GM15510 (cell line): ENCODE results near the gene SLC9A3.

Experiments used
- POLR2A ChIP-seq: IDR thresholded peaks from 3 replicates; pipeline ENCODE4 v1.6.1; 2011; ENCODE audit warnings: borderline replicate concordance; ENCODE audit not compliant: insufficient read length; ENCODE audit errors: extremely low read depth

SLC9A3 gene

DNA sequence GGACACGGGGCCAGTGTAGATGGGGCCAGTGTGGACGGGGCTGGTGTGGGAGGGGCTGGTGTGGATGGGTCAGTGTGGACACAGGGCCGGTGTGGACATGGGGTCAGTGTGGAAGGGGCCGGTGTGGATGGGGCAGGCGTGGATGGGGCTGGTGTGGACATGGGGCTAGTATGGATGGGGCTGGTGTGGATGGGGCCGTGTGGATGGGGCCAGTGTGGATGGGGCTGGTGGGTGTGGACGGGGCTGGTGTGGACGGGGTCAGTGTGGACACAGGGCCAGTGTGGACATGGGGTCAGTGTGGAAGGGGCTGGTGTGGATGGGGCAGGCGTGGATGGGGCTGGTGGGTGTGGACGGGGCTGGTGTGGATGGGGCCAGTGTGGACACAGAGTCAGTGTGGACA, 23.8 kb downstream of the SLC9A3 start:
- TF ChIP-seq POLR2A, result no peak

DNA sequence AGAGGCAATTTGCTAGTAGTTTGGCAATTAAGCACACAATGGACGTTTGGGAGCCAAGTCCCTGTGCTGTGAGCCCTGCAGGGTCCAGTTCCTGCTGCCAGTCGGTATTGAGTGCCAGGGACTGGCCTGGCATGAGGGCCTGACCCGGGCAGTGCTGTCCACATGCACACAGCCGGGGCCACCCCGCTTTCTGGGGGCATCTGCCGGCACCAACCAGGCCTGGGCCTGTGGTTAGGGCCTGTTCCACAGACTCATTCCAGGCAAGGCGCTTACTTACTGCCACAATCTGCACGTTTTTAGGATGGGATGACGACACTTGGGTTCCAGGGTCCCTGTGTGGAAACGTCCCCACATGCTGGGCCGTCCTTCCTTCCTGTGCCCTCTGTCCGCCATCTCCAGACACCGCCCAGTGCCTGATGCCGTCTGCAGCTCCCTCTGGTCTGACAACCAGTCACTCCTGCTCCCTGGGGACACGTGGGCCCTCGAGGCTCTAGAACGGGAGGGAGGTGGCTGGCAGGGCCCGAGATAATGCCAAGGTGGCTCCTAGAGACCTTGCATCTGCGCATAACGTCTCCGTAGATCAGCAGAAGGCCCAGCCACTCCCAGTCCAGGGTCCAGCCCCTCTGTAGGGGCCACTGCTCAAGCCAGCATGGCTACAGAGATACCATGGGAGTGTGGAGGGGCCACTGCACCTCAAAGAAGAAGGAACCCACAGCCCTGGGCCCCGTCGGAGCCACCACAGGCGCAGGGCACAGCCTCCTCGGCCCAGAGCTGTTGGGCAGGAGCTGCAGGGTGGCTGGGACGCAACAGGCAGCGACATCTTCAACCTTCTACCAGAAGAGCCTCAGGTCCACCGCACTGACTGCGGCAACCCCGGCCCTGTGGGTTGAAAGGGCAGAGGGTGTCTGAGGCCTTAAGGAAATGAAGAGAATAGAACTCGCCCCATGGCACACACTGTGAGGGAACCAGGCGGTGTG, 24.7 kb downstream of the SLC9A3 start:
- TF ChIP-seq POLR2A, result no peak

DNA sequence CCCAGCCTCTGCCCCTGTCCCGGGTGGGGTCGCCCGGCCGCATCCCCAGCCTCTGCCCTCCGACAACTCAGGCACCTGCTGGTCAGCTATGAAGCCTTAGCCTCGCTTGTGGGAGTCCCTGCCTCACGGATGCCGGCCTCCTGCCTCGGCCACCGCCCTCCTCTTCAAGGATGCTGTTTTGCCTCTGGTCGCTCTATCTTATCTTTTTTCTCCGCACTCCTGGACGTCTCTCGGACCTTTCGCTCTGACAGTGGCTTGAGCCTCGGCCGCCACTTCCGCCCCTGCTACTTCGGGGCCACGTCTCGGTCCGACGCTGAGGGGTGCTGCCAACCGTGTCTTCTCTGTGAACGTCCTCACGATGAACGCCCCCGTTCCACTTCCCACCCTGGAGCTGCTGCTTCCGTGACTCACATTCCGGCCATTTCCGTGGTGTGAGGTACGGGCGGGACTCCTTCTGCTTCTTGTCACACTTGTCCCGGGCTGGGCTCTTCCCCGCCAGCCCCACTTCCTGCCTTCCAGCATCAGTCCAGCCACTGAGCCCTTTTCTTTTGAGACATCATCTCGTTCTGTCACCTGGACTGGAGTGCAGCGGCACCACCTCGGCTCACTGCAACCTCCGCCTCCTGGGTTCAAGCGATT, 26.3 kb downstream of the SLC9A3 start:
- TF ChIP-seq POLR2A, result no peak

DNA sequence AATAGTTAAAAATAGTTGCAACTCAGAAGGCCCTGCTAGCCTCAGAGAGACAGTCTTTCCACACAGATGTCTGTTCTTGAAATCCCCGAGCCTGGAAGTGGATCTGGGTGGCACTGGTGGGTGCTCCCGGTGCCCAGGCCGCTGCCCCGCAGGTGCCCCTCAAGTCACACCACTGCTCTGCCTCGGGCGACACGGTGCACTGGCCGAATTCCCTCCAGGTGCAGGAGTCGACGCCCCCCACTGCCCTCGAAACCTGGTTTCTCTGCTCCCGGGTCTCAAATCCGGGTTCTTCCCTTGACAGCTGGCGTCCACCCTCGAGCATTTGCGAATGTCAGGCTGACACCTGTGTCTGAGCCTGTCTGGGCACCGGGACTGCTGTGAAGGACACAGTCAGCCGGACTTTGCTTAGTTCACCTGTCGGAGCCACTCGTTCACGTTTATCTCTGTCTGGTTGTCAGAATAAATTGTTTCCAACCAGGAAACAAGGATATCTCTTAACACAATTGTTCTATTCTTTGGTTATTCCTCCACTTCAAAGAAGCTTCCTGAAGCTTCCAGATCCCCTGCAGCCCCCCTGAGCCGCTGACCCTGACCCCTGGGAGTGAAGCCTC, 27.1 kb downstream of the SLC9A3 start:
- no peak for TF ChIP-seq POLR2A

DNA sequence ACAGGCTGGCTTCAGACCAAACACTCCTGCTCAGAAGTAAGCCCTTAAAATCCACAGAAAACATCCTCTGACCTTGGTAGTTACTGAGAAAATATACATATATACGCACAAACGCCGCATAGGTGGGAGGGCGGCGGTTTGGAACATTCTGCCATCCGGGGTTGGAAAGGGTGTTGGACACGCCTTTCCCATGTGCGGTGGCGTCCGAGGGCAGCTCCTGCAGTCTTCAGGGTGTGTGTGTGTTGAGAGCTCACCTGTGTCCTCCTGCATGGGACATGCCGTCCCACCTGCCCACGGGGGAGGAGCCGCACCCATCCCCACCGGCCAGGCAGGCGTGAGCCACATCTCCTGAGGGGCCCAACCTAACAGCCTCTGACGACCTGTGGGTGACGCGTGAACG, 28.2 kb downstream of the SLC9A3 start:
- no peak for TF ChIP-seq POLR2A

DNA sequence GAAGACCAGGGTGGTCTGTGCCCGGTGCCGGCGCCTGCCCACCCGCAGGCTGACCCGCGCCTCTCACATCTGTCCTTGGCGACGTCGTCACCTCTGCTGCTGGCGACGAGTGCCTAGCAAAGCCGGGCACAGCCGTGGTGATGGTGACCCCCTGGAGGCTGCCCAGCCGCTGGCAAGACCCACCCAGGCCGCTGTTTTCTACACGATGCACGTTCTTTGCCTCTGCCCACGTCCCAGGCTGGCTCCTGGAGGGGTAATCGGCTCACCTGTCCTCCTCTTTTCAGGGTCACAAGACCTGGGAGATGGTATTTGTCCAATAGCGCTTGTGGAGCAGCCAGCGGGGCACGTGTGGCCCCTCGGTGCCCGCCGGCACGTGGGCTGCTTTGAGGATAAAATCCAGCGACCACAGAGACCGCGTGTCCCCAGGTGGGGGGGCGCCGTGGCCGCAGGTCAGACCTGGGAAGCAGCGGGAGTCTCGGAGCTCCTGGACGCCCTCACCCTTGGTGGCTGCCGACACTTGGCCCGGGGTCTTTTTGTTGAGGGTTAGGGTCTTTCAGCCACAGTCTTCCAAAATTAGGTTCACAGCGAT, 29.5 kb downstream of the SLC9A3 start:
- no peak for TF ChIP-seq POLR2A

DNA sequence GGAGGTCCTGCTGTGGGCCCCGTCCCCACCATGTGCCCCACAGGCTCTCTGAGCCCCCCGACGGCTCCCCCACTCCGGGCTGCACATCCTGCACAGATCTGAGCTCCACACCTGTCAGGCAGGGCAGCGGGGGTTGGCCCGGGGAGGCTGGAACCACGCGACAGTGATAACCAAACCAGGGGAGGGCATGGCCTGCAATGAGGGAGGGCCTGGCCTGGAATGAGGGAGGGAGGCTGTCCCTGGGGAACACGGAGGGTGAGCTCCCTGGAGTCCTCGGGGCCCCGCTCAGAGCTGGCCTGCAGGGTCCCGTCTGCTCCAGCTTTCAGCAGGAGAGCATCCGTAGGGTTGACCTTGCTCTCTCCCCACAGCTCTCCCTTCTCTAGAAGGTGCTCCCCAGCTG, 30.5 kb downstream of the SLC9A3 start:
- no peak for TF ChIP-seq POLR2A

DNA sequence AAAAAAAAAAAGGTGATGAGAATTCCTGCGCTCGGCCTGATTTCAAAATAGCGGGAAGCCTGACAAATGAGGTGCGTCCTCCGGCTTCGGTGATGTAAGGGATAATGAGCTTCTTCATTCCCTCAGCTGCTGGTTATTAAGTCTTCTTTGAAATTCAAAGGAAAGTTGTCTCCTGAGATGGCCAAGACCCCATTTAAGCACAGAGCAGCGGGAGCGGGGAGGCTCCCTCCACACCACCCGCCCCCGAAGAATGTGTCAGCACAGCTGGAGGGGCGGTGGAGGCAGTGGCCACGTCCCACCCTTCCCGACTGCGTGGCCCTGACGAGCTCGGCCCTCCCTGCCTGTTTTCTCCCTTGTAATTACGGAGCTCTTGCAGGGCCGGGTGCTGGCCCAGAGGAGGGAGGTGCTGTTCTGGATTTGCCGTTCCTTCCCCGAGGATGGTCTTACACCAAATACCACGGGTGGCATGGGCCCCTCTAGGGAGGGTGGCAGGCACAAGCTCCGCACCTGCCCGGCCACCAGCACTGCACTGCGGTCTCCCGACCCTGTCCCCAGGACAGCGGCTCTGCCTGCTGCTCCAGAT, 31.0 kb downstream of the SLC9A3 start:
- TF ChIP-seq POLR2A, result no peak

DNA sequence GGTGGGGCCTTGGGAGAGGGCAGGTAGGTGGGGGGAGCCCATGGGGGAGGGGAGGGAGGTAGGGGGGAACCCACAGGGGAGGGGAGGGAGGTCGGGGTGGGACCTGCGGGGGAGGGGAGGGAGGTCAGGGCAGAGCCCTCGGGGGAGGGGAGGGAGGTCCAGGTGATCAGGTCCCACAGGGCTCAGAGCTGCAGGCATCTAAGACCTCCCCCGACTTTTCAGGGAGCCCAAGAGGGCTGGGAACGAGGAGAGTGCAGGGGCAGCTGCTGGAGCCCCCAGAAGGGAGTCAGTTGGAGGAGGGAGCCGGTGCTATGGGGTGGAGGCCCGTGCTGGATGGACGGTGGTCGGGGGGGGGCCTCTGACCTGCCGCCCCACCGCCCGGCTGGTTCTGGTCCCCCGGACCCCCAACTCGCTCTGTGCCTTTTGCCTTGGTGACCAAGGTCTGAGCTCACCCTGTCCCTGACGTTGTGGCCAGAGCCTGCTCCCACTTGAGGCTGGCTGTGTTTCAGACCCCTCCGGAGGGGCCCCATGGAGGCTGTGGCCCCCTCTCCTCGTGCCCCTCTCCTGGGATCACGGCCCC, 31.8 kb downstream of the SLC9A3 start:
- no peak for TF ChIP-seq POLR2A

DNA sequence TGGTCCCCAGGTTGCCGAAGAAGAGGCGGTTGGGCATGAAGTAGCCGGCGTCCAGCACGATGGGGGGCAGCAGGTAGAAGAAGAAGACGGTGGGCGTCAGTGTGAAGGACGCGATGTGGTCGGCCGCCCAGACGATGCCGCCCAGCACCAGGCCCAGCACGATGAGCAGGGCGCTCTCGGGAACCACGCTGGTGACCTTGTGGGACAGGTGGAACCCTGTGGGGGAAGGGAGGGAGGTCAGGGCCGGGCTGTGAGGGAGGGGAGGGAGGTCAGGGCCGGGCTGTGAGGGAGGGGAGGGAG, 32.4 kb downstream of the SLC9A3 start:
- no peak for TF ChIP-seq POLR2A

DNA sequence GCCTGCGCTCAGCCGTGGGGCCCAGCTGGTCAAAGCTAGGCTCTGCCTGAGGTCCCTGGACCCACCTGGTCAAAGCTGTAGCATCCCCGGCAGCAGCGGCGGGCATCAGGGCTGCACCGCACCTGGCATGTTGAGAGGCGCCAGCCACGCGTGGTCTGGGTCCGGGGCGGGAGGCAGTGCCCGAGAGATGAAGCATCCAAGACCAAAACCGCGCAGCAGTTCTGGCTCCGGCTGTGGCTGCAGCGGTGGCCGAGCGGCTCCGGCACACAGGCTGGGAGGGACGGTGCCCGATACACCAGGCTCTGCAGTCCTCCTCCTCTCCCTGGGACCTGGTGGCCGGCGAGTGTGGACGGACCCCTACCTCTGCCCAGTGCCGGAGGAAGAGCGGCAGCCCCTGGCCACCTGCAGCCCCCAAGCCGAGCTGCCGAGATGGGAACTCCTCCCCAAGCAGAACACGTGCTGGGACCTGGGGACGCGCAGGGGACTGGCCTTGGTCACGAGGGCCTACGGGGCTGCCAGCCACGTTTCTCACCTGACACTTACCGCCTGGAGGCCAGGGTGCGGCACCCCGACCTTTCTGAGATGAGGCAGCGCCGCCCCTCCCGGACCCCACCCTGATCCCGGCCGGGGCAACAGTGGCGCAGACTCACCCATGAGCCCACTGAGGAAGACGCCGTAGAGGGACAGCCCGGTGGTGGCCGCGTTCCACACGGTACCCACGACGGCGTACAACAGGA, 33.0 kb downstream of the SLC9A3 start:
- no peak for TF ChIP-seq POLR2A

DNA sequence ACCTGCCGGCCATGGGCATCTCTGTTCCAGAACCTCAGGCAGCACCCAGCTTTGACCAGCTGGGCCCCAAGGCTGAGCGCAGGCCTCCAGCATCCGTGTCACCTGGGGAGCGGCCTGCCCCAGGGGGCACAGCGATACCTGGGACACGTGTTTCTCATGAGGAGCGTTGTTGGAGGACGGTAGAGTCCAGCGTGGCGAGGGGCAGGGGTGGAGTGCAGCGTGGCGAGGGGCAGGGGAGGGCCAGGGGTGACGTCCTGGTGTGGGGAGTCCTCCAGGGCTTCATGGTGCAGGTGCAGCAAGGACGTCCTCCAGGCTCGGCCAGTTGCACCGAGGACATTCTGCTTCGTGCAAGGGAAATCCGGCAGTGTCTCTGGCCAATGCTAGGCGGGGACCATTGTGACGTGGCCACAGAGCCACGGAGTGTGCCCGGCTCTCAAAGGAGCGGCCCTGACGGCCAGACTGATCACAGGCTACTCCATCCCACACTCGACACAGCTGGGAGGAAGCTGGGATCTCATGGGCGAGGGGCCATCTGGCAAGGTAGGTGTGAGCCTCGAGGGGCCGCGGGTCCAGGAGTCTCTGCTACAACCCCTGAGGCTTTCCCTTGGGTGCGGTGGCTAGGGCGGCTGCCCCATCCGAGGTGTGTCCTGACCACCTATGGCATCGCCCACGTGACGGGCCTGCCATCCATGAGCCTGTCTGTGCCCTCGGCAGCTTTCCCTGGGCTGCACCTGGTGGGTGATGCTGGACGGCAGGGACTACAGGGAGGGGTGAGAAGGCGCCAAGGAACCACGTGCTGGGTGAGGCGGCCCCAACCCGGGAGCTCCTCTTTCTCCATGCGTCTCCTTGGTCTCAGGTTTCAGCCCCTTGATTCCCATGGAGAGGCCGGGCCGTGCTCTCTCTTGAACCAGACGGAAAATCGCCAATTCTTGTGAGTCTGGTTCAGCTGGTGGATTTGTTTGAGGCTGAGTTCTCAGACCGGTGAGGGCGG, 33.8 kb downstream of the SLC9A3 start:
- no peak for TF ChIP-seq POLR2A

DNA sequence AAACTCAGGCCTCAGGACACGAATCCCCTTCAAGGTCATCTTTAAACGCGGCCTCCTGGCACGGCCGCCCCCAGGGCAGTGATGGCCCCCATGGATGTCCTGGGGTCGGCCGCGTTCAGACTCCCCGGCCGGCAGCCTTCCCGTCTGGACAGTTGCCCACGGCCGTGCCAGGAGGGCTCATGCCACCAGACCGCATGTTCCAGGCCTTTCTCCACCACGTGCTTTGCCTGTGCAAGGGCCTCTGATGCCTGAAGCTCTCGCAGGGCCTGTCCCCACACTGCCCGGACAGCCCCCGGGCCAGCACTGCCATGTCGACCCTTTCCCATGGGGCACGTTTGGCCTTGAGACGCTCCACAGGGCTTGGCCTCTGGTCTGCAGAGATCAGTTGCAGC, 34.6 kb downstream of the SLC9A3 start:
- no peak for TF ChIP-seq POLR2A
